K562 (cell line): Measurements from ENCODE around the gene SNCG. TPM values are rescaled to one million over a fixed set of nuclear protein-coding genes. Genes with fewer than 3 reads are reported as not detected.

Experiments used
- ATAC-seq: fragments of 200-7000 bp; cut with Tn5 transposase; 3 replicates; pipeline ENCODE4 v1.9.1; 2020; ENCODE audit warnings: moderate library complexity
- Bru-seq: library from RNA; stranded (reverse); fragments of 400-500 nt; gene quantifications from one replicate; lab custom pipeline; 2021; lab: Mats Ljungman, UMichigan
- BruChase-seq, 2 experiments: library from RNA; stranded (reverse); fragments of 400-500 nt; gene quantifications; one replicate each; lab custom pipeline; 2021; lab: Mats Ljungman, UMichigan
- BruUV-seq: library from RNA; stranded (reverse); fragments of 400-500 nt; replicated peaks from 2 replicates; lab custom pipeline; 2021; lab: Mats Ljungman, UMichigan
- CTCF ChIA-PET: fragments of 300-600 bp; formaldehyde crosslinking; extraction: SDS; loops from one replicate; lab custom pipeline; 2021; ENCODE audit warnings: low intra/inter-chr PET ratio; lab: Yijun Ruan, JAX
- POLR2A ChIA-PET: fragments of 300-600, 350-650 bp; sonication (Branson Sonifier 250); formaldehyde crosslinking; extraction: SDS; loops from one replicate; lab custom pipeline; 2021; ENCODE audit warnings: antibody characterized with exemption, inconsistent platforms; lab: Yijun Ruan, JAX
- DNase-seq, 4 experiments: peaks; one replicate each; pipeline versions ENCODE4 v3.0.0 to v3.0.0-alpha.2; 2011 to 2018; ENCODE audit warnings: low spot score in 3 of 4, mixed read lengths in 3 of 4; ENCODE audit errors: extremely low read depth in 1 of 4
- FAIRE-seq: peaks from 2 replicates; lab custom pipeline; 2011; peaks lifted over from hg19 to GRCh38; lab: Jason Lieb, UNC
- H2AFZ ChIP-seq: 2 replicates; pipeline ENCODE4 v1.6.0; 2011; ENCODE audit warnings: low read depth, low read length, control low read depth, inconsistent platforms
- H3K27ac ChIP-seq: fragments of 200-600 bp; 3 replicates; pipeline ENCODE4 v1.8.0; 2011; ENCODE audit warnings: low read depth, mild to moderate bottlenecking, control low read depth, inconsistent platforms, low read length, moderate library complexity, mixed read lengths; ENCODE audit errors: extremely low read depth
- H3K27me3 ChIP-seq, 2 experiments: fragments of 300-600 bp in 1 of 2; 2 replicates in 1 of 2; 3 replicates in 1 of 2; pipeline versions ENCODE4 v1.6.0 to v1.8.0; 2011; ENCODE audit warnings: inconsistent platforms in 2 of 2, low read length in 2 of 2, mild to moderate bottlenecking in 1 of 2, mixed read lengths in 1 of 2, moderate library complexity in 1 of 2; ENCODE audit not compliant: control insufficient read depth in 2 of 2, insufficient read depth in 2 of 2
- H3K36me3 ChIP-seq: fragments of 300-600 bp; 3 replicates; pipeline ENCODE4 v1.8.0; 2011; ENCODE audit warnings: mild to moderate bottlenecking, low read length, inconsistent platforms; ENCODE audit not compliant: control insufficient read depth, insufficient read depth
- H3K4me1 ChIP-seq, 2 experiments: fragments of 200-600 bp in 1 of 2; replicated peaks in 1 of 2; 2 replicates in 1 of 2; 3 replicates in 1 of 2; pipeline versions ENCODE4 v1.5.1 to v1.8.0; 2011; ENCODE audit warnings: inconsistent platforms in 2 of 2, low read length in 2 of 2, mild to moderate bottlenecking in 1 of 2, mixed read lengths in 1 of 2, moderate library complexity in 1 of 2; ENCODE audit not compliant: control insufficient read depth in 2 of 2, insufficient read depth in 2 of 2
- H3K4me2 ChIP-seq: 2 replicates; pipeline ENCODE4 v1.6.1; 2011; ENCODE audit warnings: low read length, control low read depth, inconsistent platforms, mixed read lengths; ENCODE audit not compliant: insufficient read depth
- H3K4me3 ChIP-seq: fragments of 200-600 bp; sonication (generic), shearing (Covaris generic); 2 replicates; pipeline ENCODE4 v1.5.1; 2016; ENCODE audit warnings: control low read depth, inconsistent platforms
- H3K79me2 ChIP-seq: fragments of 200-600 bp; 3 replicates; pipeline ENCODE4 v1.8.0; 2011; ENCODE audit warnings: low read length, inconsistent platforms; ENCODE audit not compliant: control insufficient read depth, insufficient read depth
- H3K9ac ChIP-seq, 2 experiments: 2 replicates each; pipeline versions ENCODE4 v1.6.0 to v1.6.1; 2011; ENCODE audit warnings: low read depth in 2 of 2, low read length in 2 of 2, control low read depth in 1 of 2, inconsistent platforms in 1 of 2, mild to moderate bottlenecking in 1 of 2, mixed read lengths in 1 of 2; ENCODE audit not compliant: insufficient read depth in 1 of 2
- H3K9me1 ChIP-seq: one replicate; pipeline ENCODE4 v1.6.0; 2011; ENCODE audit warnings: inconsistent platforms, mild to moderate bottlenecking, low read length, moderate library complexity; ENCODE audit not compliant: control insufficient read depth, insufficient read depth
- H3K9me3 ChIP-seq: replicated peaks from 2 replicates; pipeline ENCODE4 v1.5.1; 2011; ENCODE audit warnings: low read depth, low read length, inconsistent platforms; ENCODE audit not compliant: control insufficient read depth, insufficient read depth
- H4K20me1 ChIP-seq: replicated peaks from 2 replicates; pipeline ENCODE4 v1.6.1; 2011; ENCODE audit warnings: low read length, inconsistent platforms, mixed read lengths; ENCODE audit not compliant: control insufficient read depth, insufficient read depth
- ARID4B ChIP-seq: sonication (generic); formaldehyde crosslinking; IDR thresholded peaks from 2 replicates; pipeline ENCODE4 v1.8.0; 2022; ENCODE audit warnings: mild to moderate bottlenecking, missing genetic modification reagents
- C11orf30 ChIP-seq: fragments of 450-650 bp; IDR thresholded peaks from 2 replicates; pipeline ENCODE4 v1.6.1; 2016; ENCODE audit warnings: low read depth, mild to moderate bottlenecking
- ETV1 ChIP-seq: fragments of 450-650 bp; conservative IDR thresholded peaks from 2 replicates; pipeline ENCODE4 v1.6.1; 2016; ENCODE audit warnings: missing genetic modification characterization, control low read depth, low read depth, missing compliant biosample characterization
- KDM5B ChIP-seq: fragments of 200-600 bp; sonication (generic); IDR thresholded peaks from 2 replicates; pipeline ENCODE4 v1.6.1; 2012; ENCODE audit warnings: low read depth, mild to moderate bottlenecking, moderate library complexity, low read length, control low read depth, inconsistent platforms; ENCODE audit not compliant: insufficient replicate concordance
- POLR2G ChIP-seq: fragments of 200-400 bp; formaldehyde crosslinking; IDR thresholded peaks from 2 replicates; pipeline ENCODE4 v1.6.1; 2017; ENCODE audit warnings: low read depth, mild to moderate bottlenecking, antibody characterized with exemption, low read length, moderate library complexity
- ZFX ChIP-seq: sonication (generic); formaldehyde crosslinking; IDR thresholded peaks from 2 replicates; pipeline ENCODE4 v1.8.0; 2022; ENCODE audit warnings: mild to moderate bottlenecking, missing genetic modification reagents, moderate library complexity
- ZNF277 ChIP-seq: fragments of 250-450 bp; sonication (Bioruptor Pico); IDR thresholded peaks from 2 replicates; pipeline ENCODE4 v1.8.0; 2022; ENCODE audit warnings: inconsistent platforms, mild to moderate bottlenecking, moderate library complexity, borderline replicate concordance
- WGBS: fragments of 100-300 bp; shearing (Covaris generic); methylation state at CpG from one replicate; pipeline ENCODE4 v1.1.6; 2016; ENCODE audit warnings: low coverage, mixed read lengths; ENCODE audit not compliant: insufficient coverage; ENCODE audit errors: missing lambda C conversion rate; 5-methylcytosine and 5-hydroxymethylcytosine counted together
- in situ Hi-C: fragments of 300-500 bp; cut with MboI; formaldehyde crosslinking; loops from 4 replicates; pipeline ENCODE4 v1.15.0; 2018; ENCODE audit warnings: inconsistent platforms, mixed read lengths
- intact Hi-C: fragments of 100-400 bp; cut with micrococcal nuclease; formaldehyde crosslinking; loops from 2 replicates; pipeline ENCODE4 v1.14.2; 2022
- long read RNA-seq, 3 experiments: library from polyadenylated mRNA in 2 of 3; library from RNA in 1 of 3; unstranded in 2 of 3; stranded (forward) in 1 of 3; transcript quantifications; one replicate each; pipeline ENCODE4 v2.0.0, GENCODE V29; 2019 to 2022
- polyA minus RNA-seq, 3 experiments: library from RNA; depleted of rRNA, polyadenylated mRNA; stranded (reverse); fragments of >200 nt; gene quantifications; 2 replicates each; pipeline ENCODE4 v1.2.3, GENCODE V29; 2011
- polyA plus RNA-seq, 8 experiments: library from polyadenylated mRNA; depleted of rRNA in 4 of 8; stranded (reverse) in 5 of 8; unstranded in 3 of 8; fragments of >200 nt; fragmentation: Nextera tagmentation in 2 of 8; fragmentation: Illumina TruSeq in 1 of 8; extraction: Ambion mirVana in 2 of 8; extraction: Trizol in 1 of 8; gene quantifications; 2 replicates each; pipeline versions ENCODE4 v1.2.1 to v1.2.3, GENCODE V29; 2011 to 2014; ENCODE audit warnings: inconsistent platforms in 1 of 8, missing spikeins in 1 of 8
- total RNA-seq, 7 experiments: library from RNA; depleted of rRNA in 6 of 7; stranded (reverse); fragments of >200 nt in 6 of 7; fragmentation: Illumina TruSeq in 2 of 7; extraction: Trizol in 2 of 7; gene quantifications; 2 replicates each; pipeline versions ENCODE4 v1.2.1 to v1.2.3, GENCODE V29; 2011 to 2021; ENCODE audit warnings: low replicate concordance in 1 of 7

The SNCG gene
- 20.0 and 61.3 TPM in 2 replicates for total RNA-seq (2011; cell fraction: chromatin; rRNA removed; ENCODE audit: low replicate concordance)
- 72.0 and 82.9 TPM in 2 replicates for total RNA-seq (2011; cell fraction: nucleolus; rRNA removed)
- 49.9 and 55.1 TPM in 2 replicates for total RNA-seq (2011; cell fraction: nucleoplasm; rRNA removed)
- total RNA-seq (2014; rRNA removed), result 135 and 142 TPM in 2 replicates
- 16.7 and 27.3 TPM in 2 replicates for total RNA-seq (2014; rRNA removed; fragmentation: Illumina TruSeq; extraction: Trizol)
- 104 TPM in 2 replicates for total RNA-seq (2015; rRNA removed; fragmentation: Illumina TruSeq; extraction: Trizol)
- total RNA-seq (2021), result 86.6 and 93.6 TPM in 2 replicates
- polyA plus RNA-seq (2011; rRNA removed), result 64.0 and 146 TPM in 2 replicates
- polyA plus RNA-seq (2011; cell fraction: cytosol; rRNA removed), result 66.6 and 210 TPM in 2 replicates
- polyA plus RNA-seq (2011; cell fraction: nucleus; rRNA removed), result 63.9 and 189 TPM in 2 replicates
- polyA plus RNA-seq (2012), result 88.6 and 139 TPM in 2 replicates
- 45.5 and 108 TPM in 2 replicates for polyA plus RNA-seq (2014; fragmentation: Illumina TruSeq; extraction: Trizol)
- 10 to 100 TPM in 1 of 2 experiments, 1 to 10 TPM in 1; 9.8 to 34.3 TPM for polyA plus RNA-seq (2014; fragmentation: Nextera tagmentation; extraction: Ambion mirVana)
- polyA plus RNA-seq (2014; rRNA removed), result 132 and 141 TPM in 2 replicates
- 22.0 and 71.1 TPM in 2 replicates for polyA minus RNA-seq (2011; rRNA and poly(A)+ RNA removed)
- polyA minus RNA-seq (2011; cell fraction: cytosol; rRNA and poly(A)+ RNA removed), result 38.1 and 88.0 TPM in 2 replicates
- polyA minus RNA-seq (2011; cell fraction: nucleus; rRNA and poly(A)+ RNA removed), result 11.4 and 21.5 TPM in 2 replicates
- percentile 68 among the genes with signal in this experiment for Bru-seq, nascent RNA
- percentile 57 among the genes with signal in this experiment for BruChase-seq, experiment 1, labeled RNA remaining after a 2-hour chase
- percentile 56 among the genes with signal in this experiment for BruChase-seq, experiment 2, labeled RNA remaining after a 6-hour chase
- long read RNA-seq, experiment 1, transcript SNCG-201 (5 exons, 684 nt), result minor isoform, 5 of 106 reads
- long read RNA-seq, experiment 1, transcript SNCG-202 (5 exons, 701 nt), result major isoform, 55 of 106 reads
- long read RNA-seq, experiment 1, transcript SNCG-204 (4 exons, 794 nt), result minor isoform, 11 of 106 reads
- long read RNA-seq, experiment 1, partial matches to known transcripts, result 8 of 106 reads
- long read RNA-seq, experiment 1, other reads (novel, unspliced or antisense), result 24 of 106 reads
- long read RNA-seq, experiment 2, transcript SNCG-204 (4 exons, 794 nt), result minor isoform, 13 of 60 reads
- long read RNA-seq, experiment 2, transcript SNCG-202 (5 exons, 701 nt), result major isoform, 29 of 60 reads
- long read RNA-seq, experiment 2, partial matches to known transcripts, result 5 of 60 reads
- long read RNA-seq, experiment 2, other reads (novel, unspliced or antisense), result 11 of 60 reads
- long read RNA-seq, experiment 3, transcript SNCG-204 (4 exons, 794 nt), result minor isoform, 10 of 82 reads
- long read RNA-seq, experiment 3, transcript SNCG-202 (5 exons, 701 nt), result major isoform, 55 of 82 reads
- long read RNA-seq, experiment 3, partial matches to known transcripts, result 5 of 82 reads
- long read RNA-seq, experiment 3, other reads (novel, unspliced or antisense), result 6 of 82 reads

- H3K9me3 ChIP-seq, result 0 out of 2 replicates have a peak, but pooled peaks cover 3% of the 10 kb centered on the region
- H3K4me2 ChIP-seq, result peak within 1 kb of the TSS; percentile 83
- in situ Hi-C loops (no loop called here), intact Hi-C loops (no loop called here)
- H3K4me3 ChIP-seq, result peak within 1 kb of the TSS; percentile 49
- ATAC-seq (peak; percentile 18), FAIRE-seq (peak; percentile 44), DNase-seq (peak; percentile 54 to 83 (median 57))
- H3K36me3 ChIP-seq, result peaks cover 4% of the 10 kb centered on the region; the same call in 2 of the 3 replicates
- H3K9ac ChIP-seq, result peak within 1 kb of the TSS; percentile 79 to 90
- peak within 1 kb of the TSS; percentile 91 for H3K27ac ChIP-seq
- ChIA-PET POLR2A (no interaction called here), CTCF (interaction anchor here (4.5 kb wide), 1 partner anchor 19 kb away, joined by 28 read pairs; no protein-coding TSS in a partner anchor)
- no peaks in the 10 kb centered on the region for H3K9me1 ChIP-seq
- H3K4me1 ChIP-seq, result peaks cover 68 to 89% of the 10 kb centered on the region in 2 experiments
- BruUV-seq, result no TSS peak
- WGBS, result 9% methylated on average over 8 of the region's 22 CpGs
- H2AFZ ChIP-seq, result peak within 1 kb of the TSS; percentile 83
- H4K20me1 ChIP-seq, result no peaks in the 10 kb centered on the region
- H3K27me3 ChIP-seq, result no peaks in the 10 kb centered on the region
- peaks cover 17% of the 10 kb centered on the region; the same call in 2 of the 3 replicates for H3K79me2 ChIP-seq
- TF ChIP-seq C11orf30, result no peak
- peak; percentile 38; the same call in 1 of the 2 replicates for TF ChIP-seq POLR2G
- no peak for TF ChIP-seq ETV1
- TF ChIP-seq KDM5B, result no peak
- TF ChIP-seq ZNF277, result no peak
- peak; percentile 8; the same call in 1 of the 2 replicates for TF ChIP-seq ZFX
- TF ChIP-seq ARID4B (CRISPR knock-in tag), result no peak
Measured at GRCh38 chr10:86958116-86958900, at the start of gene SNCG. Gene SNCG (plus strand): TSS chr10:86958599. CDS start chr10:86958698, 99 bp downstream.
